ENCODE results near the gene TAOK3. TPM values are rescaled to one million over a fixed set of nuclear protein-coding genes. Genes with fewer than 3 reads are reported as not detected.

Gene TAOK3
- total and polyA plus RNA-seq, 9 of the 15 experiments (the other 6 are each of a cell fraction or from before 2014, with no cell fraction given): 24.3 to 83.5 (median 47.1) TPM

GRCh38 chr12:118107694-118108093 lies 265.0 kb downstream of the TAOK3 start:
- DNase-seq (ENCODE audit: extremely low read depth in 1 of 4, low spot score in 3 of 4): no peak
- H3K4me3 ChIP-seq: no peak overlapping the region
- no peak overlapping the region for H2AFZ ChIP-seq (ENCODE audit: low read depth, low read length)
- no peak for FAIRE-seq
- no peak overlapping the region for H3K27ac ChIP-seq (ENCODE audit: extremely low read depth, low read depth, low read length)
- H3K9me3 ChIP-seq (replicated peaks; ENCODE audit: control insufficient read depth, insufficient read depth, low read depth, low read length): no peaks in the 10 kb centered on the region
- H4K20me1 ChIP-seq (replicated peaks; ENCODE audit: control insufficient read depth, insufficient read depth, low read length): no peaks in the 10 kb centered on the region
- intact Hi-C loops (cut with micrococcal nuclease): no loop called here
- no peak overlapping the region for H3K9ac ChIP-seq (ENCODE audit: insufficient read depth in 1 of 2, low read depth in 2 of 2, low read length in 2 of 2)
- no peaks in the 10 kb centered on the region for H3K36me3 ChIP-seq (ENCODE audit: control insufficient read depth, insufficient read depth, low read length)
- no peak for ATAC-seq
- BruUV-seq (replicated peaks): no TSS peak
- no peaks in the 10 kb centered on the region for H3K79me2 ChIP-seq (ENCODE audit: control insufficient read depth, insufficient read depth, low read length)
- H3K4me1 ChIP-seq (replicated peaks in 1 of 2; ENCODE audit: control insufficient read depth in 2 of 2, insufficient read depth in 2 of 2, low read length in 2 of 2): peaks cover 0 to 15% of the 10 kb centered on the region in 2 experiments; a peak in 3 of 5 replicates
- H3K4me2 ChIP-seq (ENCODE audit: insufficient read depth, low read length): no peak overlapping the region
- no peaks in the 10 kb centered on the region for H3K9me1 ChIP-seq (ENCODE audit: control insufficient read depth, insufficient read depth, low read length)
- in situ Hi-C loops (cut with MboI): no loop called here
- peaks cover 4 to 19% of the 10 kb centered on the region in 2 experiments; a peak in 4 of 5 replicates for H3K27me3 ChIP-seq (ENCODE audit: control insufficient read depth in 2 of 2, insufficient read depth in 2 of 2, low read length in 2 of 2)
- WGBS (ENCODE audit: insufficient coverage, low coverage, missing lambda C conversion rate): 48% methylated on average over 8 of the region's 8 CpGs
- CTCF ChIA-PET (ENCODE audit: low intra/inter-chr PET ratio): no interaction called here
- POLR2A ChIA-PET: interaction anchor here (0.8 kb wide), 1 partner anchor 16 kb away, joined by 3 read pairs; no protein-coding TSS in a partner anchor
- TF ChIP-seq ZNF512 (tag; IDR thresholded peaks at IDR 0.05) (no peak), KLF6 (CRISPR knock-in tag; IDR thresholded peaks at IDR 0.05; ENCODE audit: borderline replicate concordance) (no peak), CSDE1 (IDR thresholded peaks at IDR 0.05) (no peak), PRDM10 (IDR thresholded peaks at IDR 0.05; ENCODE audit: partially characterized antibody) (no peak), ILK (tag; IDR thresholded peaks at IDR 0.05; ENCODE audit: borderline replicate concordance, low read depth) (no peak), GMEB1 (CRISPR knock-in tag; IDR thresholded peaks at IDR 0.05) (no peak), ZBTB7A (IDR thresholded peaks at IDR 0.05; ENCODE audit: borderline replicate concordance, control insufficient read depth, low read depth, low read length) (no peak), PHF21A (IDR thresholded peaks at IDR 0.05; ENCODE audit: borderline replicate concordance, low read depth) (no peak), POLR3G (IDR thresholded peaks at IDR 0.05; ENCODE audit: extremely low read depth, insufficient read length, insufficient replicate concordance) (no peak), MNT (conservative IDR thresholded peaks at IDR 0.05) (no peak)

All from K562 (cell line).